HG03575 (cell line): ENCODE data around the gene TBCA.
A peak's percentile ranks its signal among the peaks of the same experiment; 100 is the strongest.

Experiments
- ATAC-seq: cut with Tn5 transposase; IDR thresholded peaks from one replicate; pipeline ENCODE4 v1.9.1; 2021; ENCODE audit not compliant: unreplicated experiment, insufficient number of reproducible peaks, low FRiP score; ENCODE audit errors: extremely low read depth

Gene TBCA

GRCh38 chr5:77775790-77776553 lies at the start of gene TBCA:
TSS of gene TBCA (minus strand) at chr5:77776339. CDS start at chr5:77776257, 82 bp downstream.
- ATAC-seq: peak; percentile 57

GRCh38 chr5:77824981-77825380 lies 48.8 kb upstream of the TBCA start:
- ATAC-seq: no peak

- ATAC-seq: no peak
Observed at GRCh38 chr5:77816686-77817085, 40.5 kb upstream of the TBCA start.

- no peak for ATAC-seq
Observed at GRCh38 chr5:77812926-77813589, 36.9 kb upstream of the TBCA start.

- no peak for ATAC-seq
Observed at GRCh38 chr5:77806213-77806843, 30.2 kb upstream of the TBCA start.

GRCh38 chr5:77798456-77798855 lies 22.3 kb upstream of the TBCA start:
- ATAC-seq: no peak

GRCh38 chr5:77797136-77797535 lies 21.0 kb upstream of the TBCA start:
- no peak for ATAC-seq

- ATAC-seq: no peak
Observed at GRCh38 chr5:77795846-77796245, 19.7 kb upstream of the TBCA start.

- no peak for ATAC-seq
Observed at GRCh38 chr5:77795268-77795667, 19.1 kb upstream of the TBCA start.

- no peak for ATAC-seq
Observed at GRCh38 chr5:77791926-77792325, 15.8 kb upstream of the TBCA start.

GRCh38 chr5:77791356-77791755 lies 15.2 kb upstream of the TBCA start:
- no peak for ATAC-seq

- no peak for ATAC-seq
Observed at GRCh38 chr5:77785229-77785628, 9.1 kb upstream of the TBCA start.

GRCh38 chr5:77784735-77785134 lies 8.6 kb upstream of the TBCA start:
- ATAC-seq: no peak

- no peak for ATAC-seq
Observed at GRCh38 chr5:77781076-77781475, 4.9 kb upstream of the TBCA start.

GRCh38 chr5:77778881-77779438 lies 2.8 kb upstream of the TBCA start:
- ATAC-seq: no peak

- ATAC-seq: no peak
Observed at GRCh38 chr5:77778398-77778797, 2.3 kb upstream of the TBCA start.

GRCh38 chr5:77777911-77778310 lies 1.8 kb upstream of the TBCA start:
- ATAC-seq: no peak

GRCh38 chr5:77777281-77777892 lies 1.2 kb upstream of the TBCA start:
- no peak for ATAC-seq

- no peak for ATAC-seq
Observed at GRCh38 chr5:77776554-77777206, 541 bp upstream of the TBCA start.
